HL-60 (cell line): Measurements from ENCODE around the gene GGA1.

Experiments
- DNase-seq, 2 experiments: peaks; one replicate each; pipeline ENCODE4 v3.0.0-alpha.2; 2010 to 2020; ENCODE audit warnings: low read depth in 1 of 2, low spot score in 1 of 2
- H3K27ac ChIP-seq: fragments of 250-450 bp; sonication (Bioruptor Pico); replicated peaks from 2 replicates; pipeline ENCODE4 v1.5.1; 2020; ENCODE audit warnings: mild to moderate bottlenecking, moderate library complexity
- H3K27me3 ChIP-seq: fragments of 250-450 bp; sonication (Bioruptor Pico); 2 replicates; pipeline ENCODE4 v1.5.1; 2021; ENCODE audit warnings: mild to moderate bottlenecking, moderate library complexity; ENCODE audit not compliant: insufficient read depth, poor library complexity, severe bottlenecking
- H3K4me3 ChIP-seq: replicated peaks from 2 replicates; pipeline ENCODE4 v1.5.1; 2011; ENCODE audit warnings: mild to moderate bottlenecking, control low read depth, low read length; ENCODE audit not compliant: insufficient read depth
- CTCF ChIP-seq: IDR thresholded peaks from one replicate; pipeline ENCODE4 v1.5.1; 2011; ENCODE audit warnings: low read length, control low read depth, inconsistent platforms; ENCODE audit not compliant: insufficient read depth
- GABPA ChIP-seq: IDR thresholded peaks from 2 replicates; pipeline ENCODE4 v1.6.1; 2012; ENCODE audit warnings: low read depth
- POLR2AphosphoS5 ChIP-seq: IDR thresholded peaks from 2 replicates; pipeline ENCODE4 v1.6.1; 2012; ENCODE audit warnings: low read depth
- REST ChIP-seq: IDR thresholded peaks from 2 replicates; pipeline ENCODE4 v1.6.1; 2012; ENCODE audit warnings: low read depth; ENCODE audit not compliant: insufficient replicate concordance
- SPI1 ChIP-seq: IDR thresholded peaks from 2 replicates; pipeline ENCODE4 v1.6.1; 2012; ENCODE audit warnings: low read depth, mild to moderate bottlenecking, borderline replicate concordance

GGA1 gene

DNA sequence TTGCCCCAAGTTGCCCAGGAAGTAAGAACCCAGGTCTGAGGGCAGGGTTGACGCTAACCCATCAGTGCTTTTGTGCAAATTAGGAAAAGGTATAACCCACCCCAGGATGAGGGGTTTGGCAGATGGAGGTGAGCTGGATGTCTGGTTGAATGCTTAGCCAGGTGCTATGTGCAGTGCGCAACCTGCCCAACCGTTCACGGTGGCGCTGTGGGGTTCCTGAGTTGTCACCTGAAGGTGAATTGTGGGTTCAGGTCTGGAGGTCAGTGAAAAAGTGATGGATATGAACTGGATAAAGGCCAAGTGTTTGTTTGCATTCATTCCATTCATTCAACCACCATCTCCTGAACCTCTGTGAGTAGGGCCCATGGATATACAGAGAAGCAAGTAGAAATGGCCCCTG, 14.4 kb upstream of the GGA1 start:
- H3K27ac ChIP-seq: no peak overlapping the region
- DNase-seq: no peak
- no peak for TF ChIP-seq POLR2AphosphoS5
- TF ChIP-seq GABPA: no peak
- no peak for TF ChIP-seq CTCF
- TF ChIP-seq REST: no peak
- TF ChIP-seq SPI1: no peak
- H3K27me3 ChIP-seq: peaks cover 3% of the 10 kb centered on the region
- H3K4me3 ChIP-seq: no peak overlapping the region

DNA sequence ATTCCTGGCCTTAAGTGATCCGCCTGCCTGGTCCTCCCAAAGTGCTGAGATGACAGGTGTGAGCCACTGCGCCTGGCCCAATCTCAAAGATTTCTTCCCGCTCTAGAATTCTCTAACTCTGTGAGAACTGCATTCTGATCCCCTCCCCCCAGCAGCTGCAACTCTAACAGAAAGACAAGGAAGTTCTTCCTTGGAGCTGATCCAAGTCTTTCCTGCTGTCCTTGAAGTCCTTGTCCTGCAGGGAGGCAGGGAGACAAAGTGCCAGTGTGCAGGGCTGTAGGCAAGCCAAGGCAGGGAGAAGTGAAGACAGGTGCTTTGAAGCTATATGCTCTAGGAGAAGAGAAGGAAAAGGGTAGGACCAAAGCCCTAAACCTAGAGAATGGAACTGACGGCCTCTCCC, 9.5 kb upstream of the GGA1 start:
- no peak for TF ChIP-seq CTCF
- TF ChIP-seq REST: no peak
- TF ChIP-seq GABPA: no peak
- no peak for TF ChIP-seq SPI1
- no peak for TF ChIP-seq POLR2AphosphoS5
- no peak overlapping the region for H3K27ac ChIP-seq
- DNase-seq: no peak
- H3K4me3 ChIP-seq: no peak overlapping the region
- H3K27me3 ChIP-seq: peaks cover 3% of the 10 kb centered on the region

GRCh38 chr22:37601203-37601539, 7.5 kb upstream of the GGA1 start:
- TF ChIP-seq SPI1 (no peak), REST (no peak), CTCF (no peak), GABPA (no peak), POLR2AphosphoS5 (no peak)
- Histone ChIP-seq H3K27me3 (peaks cover 3% of the 10 kb centered on the region), H3K27ac (no peak overlapping the region), H3K4me3 (no peak overlapping the region)
- no peak for DNase-seq
